Bone marrow (tissue), 2 donors: ENCODE results near the gene FOXP3.
A peak's percentile ranks its signal among the peaks of the same experiment; 100 is the strongest.

Experiments
- DNase-seq, 2 donors: peaks; one replicate each; lab custom pipeline; 2025; lab: John Stamatoyannopoulos, UW

The FOXP3 gene

GRCh38 chrX:49214996-49215526, 49.4 kb downstream of the FOXP3 start:
- DNase-seq = no peak

GRCh38 chrX:49214416-49214815, 50.1 kb downstream of the FOXP3 start:
- DNase-seq = no peak

- DNase-seq = no peak
These were observed 51.6 kb downstream of the FOXP3 start for GRCh38 chrX:49212861-49213260.

DNA sequence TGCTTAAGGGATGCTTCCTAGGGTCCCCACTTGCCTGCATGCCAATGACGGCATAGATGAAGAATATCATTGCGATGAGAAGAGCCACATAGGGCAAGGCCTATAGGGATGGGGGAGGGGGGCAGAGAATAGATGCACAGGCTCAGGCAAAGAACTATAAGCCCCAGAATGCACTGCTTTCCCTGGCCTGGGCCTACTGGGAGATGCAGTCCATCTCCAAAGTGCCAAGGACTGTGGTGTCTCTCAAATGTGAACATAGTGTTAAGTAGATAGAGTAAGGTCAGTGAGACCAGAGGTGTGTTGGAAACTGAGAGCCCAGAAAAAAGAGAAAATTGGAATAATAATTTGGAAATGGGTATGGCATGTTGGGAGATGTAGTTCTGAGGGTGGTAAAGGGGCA, 52.3 kb downstream of the FOXP3 start:
- no peak for DNase-seq

DNA sequence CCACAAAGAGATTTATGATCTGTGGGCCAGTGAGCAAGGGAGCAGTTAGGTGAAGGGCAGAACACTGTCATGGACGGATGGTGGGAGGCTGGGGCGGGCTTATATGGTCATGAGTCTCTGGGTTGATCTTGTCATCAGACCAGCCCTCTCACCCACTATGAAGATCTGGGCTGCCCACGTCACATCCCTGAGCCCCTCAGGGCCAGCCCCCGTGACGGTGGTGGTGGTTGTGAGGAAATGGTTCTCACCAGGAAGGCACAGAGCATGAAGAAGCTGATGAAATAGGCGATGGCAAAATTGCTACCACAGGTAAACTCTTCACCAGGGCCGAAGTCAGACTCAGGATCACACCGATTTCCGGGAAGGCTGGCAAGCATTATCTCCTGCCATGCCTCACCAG, 53.4 kb downstream of the FOXP3 start:
- DNase-seq = no peak

DNA sequence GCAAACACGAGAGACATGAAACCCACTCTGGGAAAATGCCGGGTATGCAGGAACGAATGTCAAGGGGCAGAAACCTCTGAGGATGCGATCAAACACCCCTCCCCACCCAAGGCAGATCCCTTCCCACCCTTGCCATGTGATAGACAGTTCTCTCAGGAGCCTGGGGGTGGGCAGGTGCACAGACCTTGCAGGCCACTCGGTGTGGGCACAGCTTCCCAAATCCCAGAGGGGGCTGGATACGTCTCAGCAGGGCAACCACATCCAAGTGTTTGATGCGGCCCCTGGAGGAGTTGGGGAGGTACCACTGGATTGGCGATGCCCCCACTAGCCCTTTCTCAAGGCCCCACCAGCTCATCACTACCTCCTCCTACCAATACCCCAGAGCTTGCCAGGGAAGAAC, 54.1 kb downstream of the FOXP3 start:
- no peak for DNase-seq

- peak in 1 of 2 donors; percentile 0 for DNase-seq
These were observed 54.9 kb downstream of the FOXP3 start for GRCh38 chrX:49209434-49210251.

DNA sequence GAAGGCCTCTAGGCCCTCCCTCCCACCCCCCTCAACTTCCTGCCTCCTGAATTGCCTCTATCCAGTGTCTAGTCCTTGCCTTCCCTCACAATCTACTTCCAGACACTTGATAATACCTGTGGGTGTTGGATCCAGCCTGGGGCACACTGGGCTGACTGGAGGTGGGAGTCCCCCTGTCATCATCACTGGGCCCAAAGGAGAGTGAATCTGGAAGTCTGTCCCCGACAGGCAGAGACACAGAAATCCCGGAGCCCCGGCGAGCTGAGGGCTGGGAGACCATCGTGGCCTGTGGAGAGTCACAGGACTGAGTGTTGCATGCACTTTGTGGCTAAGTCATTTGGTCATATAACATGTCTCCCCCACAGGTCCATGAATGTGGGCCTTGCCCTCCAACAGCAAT, 56.1 kb downstream of the FOXP3 start:
- no peak for DNase-seq

- no peak for DNase-seq
These were observed 58.0 kb downstream of the FOXP3 start for GRCh38 chrX:49206543-49206942.

- DNase-seq = no peak
These were observed 59.1 kb downstream of the FOXP3 start for GRCh38 chrX:49205443-49205842.

GRCh38 chrX:49204709-49205108, 59.8 kb downstream of the FOXP3 start:
- DNase-seq = no peak

- no peak for DNase-seq
These were observed 60.5 kb downstream of the FOXP3 start for GRCh38 chrX:49204017-49204416.

- no peak for DNase-seq
These were observed 61.0 kb downstream of the FOXP3 start for GRCh38 chrX:49203536-49203935.

DNA sequence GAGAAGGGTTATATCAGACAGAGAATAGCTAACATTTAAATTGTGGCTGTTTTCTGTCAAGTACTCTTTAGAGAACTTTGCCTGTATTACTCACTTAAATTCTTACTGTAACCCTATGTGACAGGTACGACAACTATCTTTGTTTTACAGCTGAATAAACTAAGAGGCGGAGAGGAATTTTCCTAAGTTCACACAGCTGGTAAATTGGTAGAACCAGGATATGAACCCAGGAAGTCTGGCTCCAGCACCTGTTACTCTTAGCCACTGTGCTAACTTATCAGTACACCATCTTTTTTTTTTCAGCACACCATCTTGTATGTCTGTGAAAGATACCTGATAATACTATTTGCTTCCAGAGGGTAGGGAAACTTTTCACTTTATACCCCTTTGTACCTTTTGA, 62.5 kb downstream of the FOXP3 start:
- no peak for DNase-seq
